IPS DF 19.7 (cell line): Measurements from ENCODE around the gene MGMT.

Experiments
- DNase-seq: peaks from one replicate; pipeline ENCODE4 v3.0.0-alpha.2; 2013; ENCODE audit warnings: low read depth, low spot score

MGMT gene

DNA sequence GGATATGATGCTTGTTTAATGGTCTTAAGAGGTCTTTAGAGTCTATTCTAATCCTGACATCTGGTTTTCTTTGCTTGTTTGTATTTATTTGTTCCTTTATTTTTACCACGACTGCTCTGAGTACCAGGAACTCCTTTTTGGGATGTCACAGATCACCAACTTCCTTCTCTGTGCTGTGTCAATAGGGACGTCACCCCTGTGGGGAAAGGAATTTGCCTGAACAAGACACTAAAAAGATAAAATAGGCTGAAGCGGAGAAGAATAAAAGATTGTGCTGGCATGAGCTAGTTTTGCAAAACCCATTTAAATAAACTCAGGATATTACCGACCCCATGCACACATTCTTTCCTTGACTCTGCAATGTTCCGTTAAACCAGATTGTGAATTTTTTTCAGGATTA lies 27.7 kb downstream of the MGMT start:
- no peak for DNase-seq

DNA sequence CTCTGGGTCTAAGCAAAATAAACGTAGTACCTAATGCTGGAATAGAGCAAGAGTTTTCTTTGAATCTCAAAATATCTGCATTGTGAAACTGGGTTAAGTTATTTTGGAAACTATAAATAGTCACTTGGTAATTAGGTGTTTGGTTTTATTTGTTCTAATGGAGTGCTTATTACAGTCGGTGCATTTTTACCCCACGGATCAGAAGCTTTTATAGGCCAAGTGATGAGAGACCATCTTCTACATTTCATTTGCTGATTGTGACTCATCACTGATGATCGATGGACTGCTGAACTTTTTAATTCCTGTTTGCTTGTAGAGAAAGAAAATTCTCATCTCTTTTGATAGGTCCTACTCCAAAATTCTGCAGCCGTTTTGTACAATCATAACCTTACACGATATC lies 28.2 kb downstream of the MGMT start:
- DNase-seq: no peak

DNA sequence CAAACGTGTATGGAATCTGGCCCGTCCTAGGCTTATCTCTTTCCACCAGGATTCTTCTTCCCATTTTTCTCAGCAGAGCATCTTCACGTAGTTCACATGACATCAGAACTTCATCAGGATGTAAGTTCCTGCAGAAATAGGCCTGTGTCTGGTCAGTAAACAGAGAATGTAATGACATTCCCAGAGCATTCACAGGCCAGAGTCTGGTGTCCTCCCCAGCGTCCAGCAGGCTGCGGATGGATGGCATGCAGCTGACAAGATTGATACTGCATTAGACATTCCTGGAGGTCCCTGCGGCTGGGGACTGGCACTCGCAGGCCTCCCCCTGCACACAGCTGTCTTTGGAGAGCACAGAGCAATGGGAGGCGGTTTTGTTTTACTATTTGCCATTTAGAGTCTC lies 28.7 kb downstream of the MGMT start:
- DNase-seq: no peak

DNA sequence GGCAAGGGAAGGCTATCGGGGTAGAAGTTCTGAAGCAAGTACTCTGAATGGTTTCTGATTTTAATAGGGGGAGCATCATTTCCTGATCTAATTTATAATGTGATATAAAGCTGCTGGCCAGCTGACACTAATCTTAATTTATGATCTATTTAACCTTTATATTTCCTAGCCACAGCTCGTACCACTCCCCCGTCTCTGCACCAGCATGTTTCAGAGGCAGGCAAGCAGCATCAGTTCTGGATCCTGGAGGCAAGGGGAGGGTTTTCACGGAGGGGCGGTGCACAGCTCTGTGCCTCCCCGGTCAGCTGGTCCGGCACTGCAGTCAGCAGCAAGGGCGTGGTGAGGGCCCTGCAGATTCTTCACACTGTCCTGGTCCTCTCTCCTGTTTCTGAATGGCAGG lies 30.0 kb downstream of the MGMT start:
- DNase-seq: no peak

DNA sequence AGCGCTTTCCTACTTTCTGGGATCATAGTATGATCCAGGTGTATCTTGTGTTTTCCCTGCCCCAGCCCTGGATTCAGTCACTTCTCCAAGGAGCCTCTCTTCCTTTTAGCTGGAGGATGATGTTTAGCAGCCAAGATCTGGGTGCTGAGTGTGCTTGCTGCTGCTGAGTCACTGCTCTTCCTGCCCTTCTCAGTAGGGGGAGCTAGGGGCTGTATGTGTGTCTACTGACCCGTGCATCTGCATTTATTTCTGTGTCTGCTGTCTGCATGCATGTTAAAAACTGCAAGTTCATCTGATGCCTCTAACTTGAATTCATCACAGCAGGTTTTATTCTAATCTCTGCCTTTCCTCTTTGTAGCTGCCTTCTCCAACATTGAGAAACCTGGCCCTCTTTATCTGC lies 31.6 kb downstream of the MGMT start:
- no peak for DNase-seq

DNA sequence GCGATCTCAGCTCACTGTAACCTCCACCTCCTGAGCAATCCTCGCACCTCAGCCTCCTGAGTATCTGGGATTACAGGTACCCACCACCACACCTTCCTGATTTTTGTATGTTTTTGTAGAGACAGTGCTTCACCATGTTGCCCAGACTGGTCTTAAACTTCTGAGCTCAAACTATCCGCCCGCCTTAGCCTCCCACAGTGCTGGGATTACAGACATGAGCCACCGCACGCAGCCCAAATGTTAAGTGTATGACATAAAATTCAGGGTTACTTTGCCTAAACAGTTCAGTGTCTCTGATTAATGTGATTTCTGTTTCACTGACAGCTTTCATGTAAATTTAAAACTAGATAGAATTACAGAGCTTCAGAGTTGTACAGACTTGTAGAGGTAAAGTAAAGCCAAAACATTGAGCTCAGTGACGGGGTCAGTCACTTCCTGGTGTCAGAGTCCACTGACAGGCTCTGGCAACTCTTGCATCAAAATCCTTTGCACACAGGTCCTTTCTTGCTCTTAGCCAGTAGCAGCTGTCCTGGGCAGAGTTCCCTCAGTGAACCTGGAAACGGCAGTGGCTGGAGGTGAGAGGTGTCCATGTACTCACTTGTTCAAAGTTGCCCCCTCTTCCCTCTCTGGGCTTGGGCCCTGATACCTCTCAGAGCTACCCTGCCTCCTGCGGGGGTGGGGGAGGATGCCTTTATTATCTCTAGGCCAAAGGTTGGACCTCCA lies 33.7 kb downstream of the MGMT start:
- no peak for DNase-seq

DNA sequence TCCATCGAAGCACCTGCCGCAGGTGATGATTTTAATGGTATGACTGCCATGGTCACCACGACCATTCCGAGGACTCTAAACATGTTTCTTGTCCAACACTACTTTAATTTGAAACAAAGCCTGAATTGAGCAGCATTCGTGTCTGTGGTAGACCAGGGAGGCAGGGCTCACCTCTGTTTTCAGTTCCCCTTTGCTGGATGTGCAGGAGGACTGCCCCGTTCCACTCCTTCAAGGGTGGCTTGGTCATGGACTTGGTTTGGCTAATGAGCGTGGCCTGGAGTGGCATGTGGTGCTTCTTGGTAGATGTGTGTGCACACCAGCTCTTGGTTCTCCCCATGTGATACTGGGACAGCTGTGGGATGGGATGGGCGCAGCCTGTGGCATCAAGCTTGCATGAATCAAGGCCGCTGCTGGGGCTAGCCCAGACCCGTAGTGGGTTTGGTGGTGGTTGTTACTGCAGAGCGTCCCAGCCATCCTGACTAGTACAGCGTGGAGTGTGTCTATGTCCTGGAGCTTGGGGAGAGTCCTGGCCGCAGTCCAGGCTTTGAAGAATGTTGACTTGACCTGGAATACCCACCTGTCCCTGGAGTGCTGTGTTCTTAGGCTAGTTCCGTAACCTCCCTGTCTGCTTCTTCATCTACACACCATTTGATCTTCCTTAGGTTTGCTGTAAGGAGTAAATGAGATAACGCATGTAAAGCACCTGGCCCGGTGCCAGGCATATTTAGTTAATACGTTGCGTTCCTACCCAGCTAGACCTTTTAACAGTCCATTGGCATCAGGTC lies 34.8 kb downstream of the MGMT start:
- DNase-seq: no peak

DNA sequence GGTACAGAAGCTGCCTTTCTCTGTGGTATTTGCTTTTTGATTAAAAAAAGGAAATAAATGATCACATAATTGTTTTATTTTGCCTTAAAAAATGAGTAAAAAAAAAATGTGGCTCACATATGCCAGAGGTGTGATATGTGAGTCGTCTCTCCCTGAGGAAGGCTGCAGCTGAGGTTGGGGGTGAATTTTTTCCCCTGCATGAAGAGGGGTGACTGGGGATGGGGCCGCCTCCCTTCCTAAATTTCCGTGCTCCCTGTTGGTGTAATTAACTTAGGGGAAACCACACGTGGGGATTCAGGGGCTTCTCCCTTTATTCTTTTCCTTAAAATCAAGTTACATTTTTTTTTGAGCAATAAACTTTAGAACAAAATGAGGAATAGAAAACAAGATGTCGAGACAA lies 35.4 kb downstream of the MGMT start:
- no peak for DNase-seq

DNA sequence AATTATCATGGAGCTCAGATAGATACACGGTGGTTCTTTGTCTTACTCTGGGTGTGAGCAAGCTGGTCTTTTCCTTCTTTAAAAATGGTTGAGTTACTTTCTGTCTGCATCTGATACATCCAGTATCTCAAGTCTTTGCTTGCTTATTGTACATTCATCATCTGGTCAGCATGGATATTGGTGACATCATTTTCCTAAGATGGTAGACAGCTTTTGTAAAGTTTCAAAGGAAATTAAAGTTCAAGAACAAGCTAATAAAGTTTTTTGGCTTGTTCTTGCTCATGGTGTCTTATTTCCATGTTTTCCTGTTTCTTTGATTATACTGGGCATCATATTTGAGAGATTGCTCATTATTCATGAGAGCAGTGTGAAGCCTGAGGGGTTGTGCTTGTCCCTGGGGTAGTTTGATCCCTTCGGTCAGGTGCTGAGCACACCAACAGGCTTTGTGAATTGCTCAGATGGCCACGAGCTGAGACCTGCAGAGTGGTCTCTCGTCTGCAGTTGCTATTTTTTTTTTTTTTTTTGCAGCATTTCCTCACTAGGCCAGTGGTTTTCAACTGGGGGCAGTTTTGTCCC lies 38.5 kb downstream of the MGMT start:
- no peak for DNase-seq

DNA sequence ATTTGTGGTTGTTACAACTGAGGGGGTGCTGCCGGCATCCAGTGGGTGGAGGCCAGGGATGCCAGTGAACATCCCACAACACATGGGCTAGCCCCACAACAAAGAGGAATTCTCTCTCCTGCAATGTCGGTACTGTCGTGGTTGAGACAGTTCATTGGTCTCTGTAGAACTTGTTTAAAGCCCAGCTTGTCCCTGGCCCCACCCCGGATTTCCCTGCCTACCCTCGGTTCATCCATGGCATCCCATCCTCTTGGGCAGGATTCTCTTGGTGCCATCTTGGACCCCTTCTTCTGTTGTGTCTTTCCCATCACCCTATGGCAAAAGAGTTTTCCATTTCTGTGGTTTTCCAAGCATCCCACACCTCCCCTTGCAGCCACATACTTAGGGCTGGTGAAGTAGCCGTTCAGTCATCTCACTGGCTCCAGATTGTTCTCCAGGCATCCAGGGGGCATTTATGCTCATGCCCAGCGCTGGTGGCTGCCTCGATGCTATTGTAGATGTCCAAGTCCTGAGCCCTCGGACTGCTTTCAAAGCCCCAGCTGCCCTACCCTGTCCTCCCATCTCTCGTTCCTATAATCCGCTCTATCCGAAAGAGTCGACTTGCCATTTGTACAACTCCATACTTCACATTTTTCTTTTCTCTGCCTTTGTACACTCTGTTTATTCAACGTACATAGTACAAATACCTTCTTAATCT lies 39.2 kb downstream of the MGMT start:
- DNase-seq: no peak

DNA sequence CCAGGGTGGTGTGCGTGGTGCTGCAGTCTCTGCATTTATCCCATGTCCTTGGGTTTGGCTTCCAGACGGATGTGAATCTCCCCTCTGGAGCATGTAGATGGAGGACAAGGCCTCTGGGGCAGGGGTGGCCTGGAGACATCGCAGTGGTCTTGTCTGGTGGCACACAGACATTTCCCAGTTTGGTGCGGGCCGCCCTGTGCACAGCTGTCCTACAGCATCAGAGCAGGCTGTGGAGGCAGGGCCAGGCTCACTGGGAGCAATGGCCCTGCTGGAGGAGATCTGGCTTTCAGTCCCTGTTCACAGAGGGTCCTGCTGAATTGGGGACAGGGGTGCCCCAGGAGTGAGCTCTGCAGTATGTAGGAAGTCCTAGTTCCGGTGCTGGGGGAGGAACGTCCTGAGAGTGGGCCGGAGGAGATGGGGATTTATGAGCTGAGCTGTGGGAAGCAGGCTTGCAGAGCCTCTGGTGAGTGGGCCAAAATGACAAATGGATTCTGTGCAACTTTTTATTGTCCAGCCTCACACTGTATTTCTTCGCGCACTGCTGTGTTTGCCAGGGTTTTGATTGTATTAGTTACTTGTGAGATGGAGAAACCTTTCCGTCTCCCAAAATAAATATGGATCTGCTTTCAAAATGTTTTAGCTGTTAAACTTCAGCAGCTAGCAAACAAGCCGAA lies 40.3 kb downstream of the MGMT start:
- no peak for DNase-seq

DNA sequence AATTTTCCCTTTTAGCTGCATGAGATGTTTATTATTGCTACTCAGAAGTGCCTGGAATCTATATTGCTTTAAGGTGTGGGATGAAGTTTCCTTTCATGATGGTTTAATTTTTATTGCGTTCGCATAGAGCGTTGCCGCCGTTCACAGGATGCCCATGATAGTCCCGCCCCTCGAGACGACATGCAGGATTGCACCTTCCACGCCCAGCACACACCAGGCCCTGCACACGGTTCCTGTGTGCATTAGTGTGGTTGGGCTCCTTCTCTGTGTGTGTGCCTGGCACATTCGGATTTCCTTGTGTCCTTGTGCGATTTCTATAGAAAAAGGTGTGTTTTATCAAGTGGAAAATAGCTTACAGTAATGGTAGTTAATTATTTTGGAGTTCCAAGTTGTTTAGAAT lies 42.1 kb downstream of the MGMT start:
- no peak for DNase-seq

DNA sequence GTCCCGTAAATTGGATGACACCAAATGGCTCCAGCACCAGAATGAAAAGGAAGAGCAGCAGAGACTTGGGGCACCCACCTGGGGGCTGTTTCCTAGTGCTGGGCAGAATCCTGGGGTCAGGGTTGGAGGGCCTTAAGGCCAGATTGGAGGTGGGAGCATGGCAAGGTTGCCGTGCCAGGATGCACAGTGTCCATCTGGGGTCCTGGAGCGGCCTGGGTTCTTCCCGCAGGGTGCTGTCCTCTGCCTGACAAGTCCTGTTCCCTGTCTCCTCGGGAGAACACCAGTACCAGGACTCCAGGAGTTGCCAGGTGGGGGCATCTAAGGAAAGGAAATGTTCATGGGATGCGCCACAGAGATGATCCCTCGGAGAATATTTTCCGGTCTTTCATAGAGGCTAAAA lies 42.8 kb downstream of the MGMT start:
- DNase-seq: no peak

DNA sequence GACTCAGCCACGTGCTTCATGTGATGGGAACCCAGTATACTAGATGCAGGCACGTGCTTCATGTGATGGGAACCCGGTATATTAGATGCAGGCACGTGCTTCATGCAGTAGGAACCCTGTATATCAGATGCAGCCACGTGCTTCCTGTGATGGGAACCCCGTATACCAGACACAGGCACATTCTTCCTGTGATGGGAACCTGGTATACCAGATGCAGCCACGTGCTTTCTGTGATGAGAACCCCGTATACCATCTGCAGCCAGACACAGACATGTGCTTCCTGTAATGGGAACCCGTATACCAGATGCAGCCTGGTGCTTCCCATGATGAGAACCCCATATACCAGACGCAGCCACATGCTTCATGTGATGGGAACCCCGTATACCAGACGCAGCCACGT lies 44.0 kb downstream of the MGMT start:
- DNase-seq: no peak

DNA sequence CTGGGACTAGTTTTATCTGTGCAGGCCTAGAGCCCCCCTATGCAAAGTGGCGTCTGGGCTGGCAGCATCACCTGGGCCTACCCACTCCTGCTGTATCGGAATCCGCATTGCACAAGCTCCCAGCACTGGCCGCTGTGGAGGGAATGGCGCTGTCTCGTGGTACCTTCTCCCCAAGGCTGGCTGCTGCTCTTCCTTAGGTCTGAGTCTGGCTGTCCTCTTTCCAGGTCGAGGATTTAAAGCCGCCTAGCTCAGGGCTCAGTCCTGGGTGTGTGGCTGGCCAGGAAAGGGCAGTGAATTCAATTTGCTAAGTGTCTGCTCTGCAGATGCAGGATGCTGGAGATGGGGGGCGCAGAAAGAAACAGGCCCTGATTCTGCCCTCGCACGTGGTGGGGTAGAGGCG lies 44.7 kb downstream of the MGMT start:
- no peak for DNase-seq

DNA sequence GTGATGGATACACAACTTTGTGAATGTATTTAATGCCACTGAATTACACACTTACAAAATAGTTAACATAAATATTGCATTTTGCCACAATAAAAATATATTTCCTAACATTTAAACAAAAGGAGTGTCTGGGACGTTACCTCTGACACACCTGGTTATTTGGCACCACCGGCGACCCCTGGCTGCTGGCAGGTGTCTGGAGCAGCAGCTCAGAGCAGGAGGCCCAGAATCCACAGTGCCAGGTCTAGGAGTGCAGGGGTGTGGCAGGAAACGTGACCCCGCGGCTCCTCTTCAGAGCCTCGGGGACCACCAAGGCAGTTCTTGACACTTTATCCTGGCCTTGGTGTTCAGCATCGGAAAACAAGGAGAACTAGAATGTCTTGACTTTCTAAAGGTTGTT lies 46.3 kb downstream of the MGMT start:
- DNase-seq: no peak

DNA sequence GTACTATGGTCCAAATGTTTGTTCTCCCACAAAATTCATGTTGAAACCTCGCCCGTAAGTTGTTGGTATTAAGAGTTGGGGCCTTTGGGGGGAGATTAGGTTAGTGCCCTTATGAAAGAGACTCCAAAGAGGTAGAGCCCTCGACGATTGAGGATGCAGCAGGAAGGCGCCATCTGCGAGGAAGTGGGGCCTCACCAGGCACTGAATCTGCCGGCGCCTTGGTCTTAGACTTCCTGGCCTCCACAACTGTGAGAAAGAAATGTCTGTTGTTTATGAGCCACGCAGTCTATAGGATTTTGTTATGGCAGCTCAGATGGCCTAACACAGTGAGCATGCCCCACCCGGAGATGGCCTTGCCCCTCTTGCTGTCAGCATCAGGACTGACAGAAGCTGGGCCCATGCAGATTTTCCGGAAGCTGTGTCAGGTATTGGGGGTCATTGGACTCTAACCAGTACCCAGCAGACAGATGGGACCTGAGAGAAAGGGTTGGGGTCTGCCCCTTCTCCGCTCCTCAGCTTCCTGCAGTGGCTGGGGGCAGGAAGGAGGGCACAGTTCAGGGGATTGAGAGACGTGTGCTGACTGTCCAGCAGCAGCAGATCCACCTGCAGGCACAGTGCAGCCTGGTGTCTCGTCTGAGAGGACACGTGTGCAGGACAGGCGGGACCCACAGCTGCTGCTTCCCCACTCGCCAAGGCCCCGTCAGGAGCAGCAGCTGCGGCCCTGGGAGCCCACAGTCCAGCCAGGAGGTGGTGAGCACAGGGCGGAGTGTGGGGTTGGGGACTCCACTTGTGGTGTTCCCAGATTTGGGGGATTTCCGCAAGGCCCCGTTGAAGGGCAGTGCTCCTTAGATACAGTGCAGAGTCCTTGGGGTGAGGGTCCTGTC lies 47.8 kb downstream of the MGMT start:
- no peak for DNase-seq

DNA sequence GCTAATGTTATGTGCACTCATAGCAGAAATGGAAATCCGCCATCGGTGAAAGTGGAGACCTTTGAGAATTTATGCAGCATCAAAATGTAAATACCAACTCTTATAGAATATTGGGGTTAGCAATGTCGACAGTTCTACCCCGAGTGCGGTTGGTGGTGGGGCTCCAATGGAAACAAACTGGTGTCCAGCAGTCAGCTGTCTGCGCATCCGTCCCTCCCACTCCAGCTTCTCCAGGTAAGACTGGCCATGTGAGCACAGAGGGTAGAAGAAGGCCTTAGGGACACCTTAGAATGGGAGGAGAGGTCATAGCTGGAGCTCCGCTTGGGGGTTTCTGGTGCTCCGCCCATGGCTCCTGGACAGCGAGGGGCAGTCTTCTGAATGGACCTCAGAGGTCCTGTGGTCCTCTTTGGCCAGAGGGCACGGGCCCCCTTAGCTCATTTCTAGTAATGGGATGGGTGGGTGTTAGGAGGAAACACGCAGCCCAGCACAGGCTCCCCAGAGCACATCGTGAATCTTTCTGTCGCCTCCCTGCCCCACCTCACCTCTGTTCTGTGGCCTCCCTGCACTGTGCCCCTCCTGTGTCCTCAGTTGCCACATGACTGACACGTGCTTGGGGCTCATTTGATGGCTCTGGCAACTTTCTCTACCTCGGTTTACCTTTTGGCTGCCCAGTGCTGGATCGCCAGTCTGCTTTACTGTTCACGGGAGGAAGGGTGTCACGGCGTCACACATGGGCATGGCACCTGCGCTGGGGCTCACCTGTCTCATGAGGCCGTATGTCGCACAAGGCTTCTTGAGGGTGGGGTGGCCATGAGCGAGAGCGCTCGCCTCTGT lies 50.0 kb downstream of the MGMT start:
- DNase-seq: no peak

DNA sequence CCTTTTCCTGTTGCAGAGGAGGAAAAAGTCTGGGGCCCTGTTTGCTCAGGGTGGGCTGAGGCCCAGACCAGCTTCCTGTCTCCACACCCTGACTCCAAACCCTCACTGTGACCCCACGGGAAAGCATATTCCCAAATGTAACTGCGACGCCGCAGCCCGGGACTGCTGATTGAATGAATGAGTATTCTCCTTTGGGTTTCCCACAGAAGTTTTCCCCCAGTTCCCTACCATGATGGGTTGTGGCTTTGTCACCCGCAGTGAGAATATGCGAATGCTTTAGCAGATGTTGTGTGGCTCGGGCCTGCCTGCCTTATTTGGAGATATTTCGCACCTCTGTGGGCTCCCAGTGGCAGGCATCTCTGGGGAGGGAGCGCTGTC lies 50.6 kb downstream of the MGMT start:
- DNase-seq: no peak

DNA sequence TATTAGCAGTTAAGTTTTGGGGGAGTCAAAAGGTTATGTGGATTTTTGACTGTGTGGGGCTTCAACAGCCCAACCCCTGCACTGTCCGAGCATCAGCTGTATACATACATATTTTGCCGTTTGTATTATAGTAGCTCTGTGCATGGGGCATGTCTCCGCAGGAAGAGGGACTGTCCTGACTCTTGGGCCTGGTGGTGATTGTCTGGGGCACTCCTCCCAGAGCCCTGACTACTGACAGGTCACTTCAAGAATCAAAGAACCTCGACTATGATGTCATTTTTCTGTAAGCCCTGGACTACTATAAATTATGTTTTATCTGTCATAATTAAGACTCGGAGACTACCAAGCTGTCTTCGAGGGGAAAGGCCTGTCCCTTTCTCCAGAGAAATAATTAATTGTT lies 51.8 kb downstream of the MGMT start:
- no peak for DNase-seq
